OCI-LY7 (cell line): ENCODE data around the gene ATXN1.

Source experiments
- CTCF ChIP-seq: fragments of 200-600 bp; sonication (generic); conservative IDR thresholded peaks from 2 replicates; pipeline ENCODE4 v1.5.1; 2014; ENCODE audit warnings: mild to moderate bottlenecking, antibody characterized with exemption, low read length, moderate library complexity, mixed read lengths
- EZH2phosphoT487 ChIP-seq: fragments of 200-600 bp; sonication (generic); IDR thresholded peaks from 2 replicates; pipeline ENCODE4 v1.6.1; 2018; ENCODE audit warnings: low read depth, borderline replicate concordance, mild to moderate bottlenecking, mixed run types, antibody characterized with exemption, low read length, moderate library complexity, mixed read lengths

GRCh38 chr6:16718356-16718755 lies 42.9 kb downstream of the ATXN1 start:
- TF ChIP-seq CTCF: no peak
- no peak for TF ChIP-seq EZH2phosphoT487
